ENCODE results near the gene CACNG7.

The CACNG7 gene

DNA sequence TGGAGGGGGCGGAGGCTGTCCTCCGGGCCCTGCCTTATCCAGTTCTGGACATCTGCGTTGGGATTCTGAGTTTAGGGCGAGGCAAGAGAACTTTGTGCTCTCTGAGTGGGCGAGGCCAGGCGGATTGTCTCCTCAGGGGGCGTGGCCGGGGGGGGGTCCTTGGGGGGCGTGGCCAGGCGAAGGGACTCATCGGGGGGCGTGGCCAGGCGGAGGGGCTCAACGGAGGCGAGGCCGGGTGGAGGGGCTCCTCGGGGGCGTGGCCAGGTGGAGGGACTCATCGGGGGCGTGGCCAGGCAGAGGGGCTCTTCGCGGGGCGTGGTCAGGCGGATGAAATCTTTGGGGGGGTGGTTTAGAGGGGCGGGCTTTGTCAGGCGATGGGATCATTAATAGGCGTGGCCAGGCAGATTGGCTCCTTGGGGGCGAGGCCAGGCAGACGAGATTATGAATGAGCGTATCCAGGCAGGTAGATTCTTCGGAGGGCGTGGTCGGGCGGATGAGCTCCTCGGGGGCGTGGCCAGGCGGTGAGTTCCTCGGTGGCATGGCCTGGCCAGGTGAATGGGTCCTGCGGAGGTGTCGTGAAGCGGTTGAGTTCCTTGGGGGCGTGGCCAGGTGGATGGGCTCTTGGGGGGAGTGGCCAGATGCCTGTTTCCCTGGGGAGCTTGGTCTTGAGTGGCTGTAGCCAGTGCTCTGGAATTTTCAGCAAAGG is 10.3 kb upstream of the CACNG7 start:
- Histone ChIP-seq H3K4me3 (ENCODE audit: low read depth, low read length) (no peak overlapping the region), H3K36me3 (ENCODE audit: control insufficient read depth, insufficient read depth, low read length) (no peaks in the 10 kb centered on the region), H3K9me3 (ENCODE audit: control insufficient read depth, low read length) (no peaks in the 10 kb centered on the region), H3K27me3 (ENCODE audit: control insufficient read depth, insufficient read depth, low read length) (no peaks in the 10 kb centered on the region), H3K27ac (no peak overlapping the region), H3K4me1 (no peaks in the 10 kb centered on the region), H2AFZ (no peak overlapping the region), H3K4me2 (ENCODE audit: low read length) (no peak overlapping the region), H3K9ac (no peak overlapping the region), H3K79me2 (no peaks in the 10 kb centered on the region)
- TF ChIP-seq, protein P1, sequence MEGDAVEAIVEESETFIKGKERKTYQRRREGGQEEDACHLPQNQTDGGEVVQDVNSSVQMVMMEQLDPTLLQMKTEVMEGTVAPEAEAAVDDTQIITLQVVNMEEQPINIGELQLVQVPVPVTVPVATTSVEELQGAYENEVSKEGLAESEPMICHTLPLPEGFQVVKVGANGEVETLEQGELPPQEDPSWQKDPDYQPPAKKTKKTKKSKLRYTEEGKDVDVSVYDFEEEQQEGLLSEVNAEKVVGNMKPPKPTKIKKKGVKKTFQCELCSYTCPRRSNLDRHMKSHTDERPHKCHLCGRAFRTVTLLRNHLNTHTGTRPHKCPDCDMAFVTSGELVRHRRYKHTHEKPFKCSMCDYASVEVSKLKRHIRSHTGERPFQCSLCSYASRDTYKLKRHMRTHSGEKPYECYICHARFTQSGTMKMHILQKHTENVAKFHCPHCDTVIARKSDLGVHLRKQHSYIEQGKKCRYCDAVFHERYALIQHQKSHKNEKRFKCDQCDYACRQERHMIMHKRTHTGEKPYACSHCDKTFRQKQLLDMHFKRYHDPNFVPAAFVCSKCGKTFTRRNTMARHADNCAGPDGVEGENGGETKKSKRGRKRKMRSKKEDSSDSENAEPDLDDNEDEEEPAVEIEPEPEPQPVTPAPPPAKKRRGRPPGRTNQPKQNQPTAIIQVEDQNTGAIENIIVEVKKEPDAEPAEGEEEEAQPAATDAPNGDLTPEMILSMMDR (IDR thresholded peaks at IDR 0.05), result no peak

DNA sequence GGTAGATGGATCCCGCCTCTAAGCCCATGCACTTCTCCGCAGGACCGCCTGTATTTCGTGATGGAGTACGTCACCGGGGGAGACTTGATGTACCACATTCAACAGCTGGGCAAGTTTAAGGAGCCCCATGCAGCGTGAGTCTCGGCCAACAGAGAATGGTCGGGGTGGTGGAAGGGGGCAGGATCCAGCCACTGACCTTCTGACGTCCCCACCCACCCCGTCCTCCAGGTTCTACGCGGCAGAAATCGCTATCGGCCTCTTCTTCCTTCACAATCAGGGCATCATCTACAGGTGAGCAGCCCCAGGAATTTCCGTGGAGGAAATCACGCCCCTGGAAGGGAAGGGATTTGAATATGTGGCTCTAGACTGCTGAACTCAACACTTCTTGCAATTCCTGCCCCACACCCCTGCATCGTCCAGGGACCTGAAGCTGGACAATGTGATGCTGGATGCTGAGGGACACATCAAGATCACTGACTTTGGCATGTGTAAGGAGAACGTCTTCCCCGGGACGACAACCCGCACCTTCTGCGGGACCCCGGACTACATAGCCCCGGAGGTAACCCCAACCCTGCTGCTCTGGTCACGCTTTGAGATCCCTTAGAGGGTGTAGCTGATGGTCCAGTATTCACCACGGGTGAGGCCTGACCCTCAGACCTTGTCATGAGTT is 8.8 kb upstream of the CACNG7 start:
- Histone ChIP-seq H2AFZ (no peak overlapping the region), H3K27me3 (ENCODE audit: control insufficient read depth, insufficient read depth, low read length) (no peaks in the 10 kb centered on the region), H3K4me3 (ENCODE audit: low read depth, low read length) (no peak overlapping the region), H3K4me2 (ENCODE audit: low read length) (no peak overlapping the region), H3K9me3 (ENCODE audit: control insufficient read depth, low read length) (no peaks in the 10 kb centered on the region), H3K4me1 (no peaks in the 10 kb centered on the region), H3K9ac (no peak overlapping the region), H3K79me2 (no peaks in the 10 kb centered on the region), H3K27ac (no peak overlapping the region), H3K36me3 (ENCODE audit: control insufficient read depth, insufficient read depth, low read length) (no peaks in the 10 kb centered on the region)
- TF ChIP-seq, protein P1 (IDR thresholded peaks at IDR 0.05), result no peak

DNA sequence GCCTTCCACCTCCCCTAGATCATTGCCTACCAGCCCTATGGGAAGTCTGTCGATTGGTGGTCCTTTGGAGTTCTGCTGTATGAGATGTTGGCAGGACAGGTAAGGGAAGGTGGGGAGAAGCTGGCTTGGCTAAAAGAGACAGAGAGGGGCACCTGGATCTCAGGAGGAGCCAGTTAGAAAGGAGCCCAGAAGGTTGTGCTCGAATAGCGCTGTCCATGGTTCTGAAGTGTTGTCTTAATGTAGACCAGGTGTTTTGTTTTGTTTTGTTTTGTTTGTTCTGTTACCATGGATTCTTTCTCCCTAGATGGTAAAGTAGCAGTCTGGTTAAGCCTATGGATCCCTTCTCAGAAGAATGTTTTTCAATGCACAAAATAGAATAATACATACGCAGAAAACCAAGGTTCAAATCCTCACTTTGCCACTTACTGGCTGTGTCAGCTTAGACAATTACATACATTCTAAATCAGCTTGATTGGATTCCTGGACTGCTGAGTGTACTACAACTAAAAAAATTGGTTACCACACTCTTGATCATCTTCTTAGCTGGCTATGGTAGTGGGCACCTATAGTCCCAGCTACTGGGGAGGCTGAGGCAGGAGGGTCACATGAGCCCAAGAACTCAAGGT is 5.9 kb upstream of the CACNG7 start:
- H2AFZ ChIP-seq, result no peak overlapping the region
- no peaks in the 10 kb centered on the region for H3K36me3 ChIP-seq (ENCODE audit: control insufficient read depth, insufficient read depth, low read length)
- H3K9me3 ChIP-seq (ENCODE audit: control insufficient read depth, low read length), result no peaks in the 10 kb centered on the region
- H3K27me3 ChIP-seq (ENCODE audit: control insufficient read depth, insufficient read depth, low read length), result peaks cover 4% of the 10 kb centered on the region
- H3K9ac ChIP-seq, result no peak overlapping the region
- no peak overlapping the region for H3K27ac ChIP-seq
- TF ChIP-seq, protein P1 (IDR thresholded peaks at IDR 0.05), result no peak
- no peaks in the 10 kb centered on the region for H3K79me2 ChIP-seq
- H3K4me2 ChIP-seq (ENCODE audit: low read length), result no peak overlapping the region
- no peak overlapping the region for H3K4me3 ChIP-seq (ENCODE audit: low read depth, low read length)
- H3K4me1 ChIP-seq, result peaks cover 7% of the 10 kb centered on the region

DNA sequence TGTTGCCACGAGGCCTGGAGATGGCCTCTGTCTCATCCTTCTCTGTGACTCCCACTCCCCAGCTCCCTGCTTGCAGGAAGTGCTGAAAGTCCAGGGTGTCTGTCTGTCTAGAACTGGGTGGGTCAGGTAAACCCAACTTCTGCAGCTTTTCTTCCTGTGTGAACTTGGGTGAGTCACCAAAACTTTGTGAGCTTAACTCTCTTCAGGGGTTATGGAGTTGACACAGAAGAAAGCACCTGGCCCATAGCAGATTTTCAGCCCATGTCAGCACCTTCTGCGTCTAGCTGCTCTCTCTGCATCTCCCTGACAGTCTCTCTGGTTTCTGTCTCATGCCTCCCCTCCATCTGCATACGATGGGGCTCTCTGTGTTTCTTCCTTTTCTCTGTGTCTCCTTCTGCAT is 4.2 kb upstream of the CACNG7 start:
- H3K9me3 ChIP-seq (ENCODE audit: control insufficient read depth, low read length), result no peaks in the 10 kb centered on the region
- H3K4me1 ChIP-seq, result peaks cover 9% of the 10 kb centered on the region
- H3K36me3 ChIP-seq (ENCODE audit: control insufficient read depth, insufficient read depth, low read length), result no peaks in the 10 kb centered on the region
- H3K79me2 ChIP-seq, result no peaks in the 10 kb centered on the region
- TF ChIP-seq, protein P1 (IDR thresholded peaks at IDR 0.05), result no peak
- no peak overlapping the region for H3K9ac ChIP-seq
- peaks cover 7% of the 10 kb centered on the region for H3K27me3 ChIP-seq (ENCODE audit: control insufficient read depth, insufficient read depth, low read length)
- H2AFZ ChIP-seq, result no peak overlapping the region
- no peak overlapping the region for H3K27ac ChIP-seq
- no peak overlapping the region for H3K4me2 ChIP-seq (ENCODE audit: low read length)
- H3K4me3 ChIP-seq (ENCODE audit: low read depth, low read length), result no peak overlapping the region
